ENCODE data around the gene UGT3A2. TPM values are rescaled to one million over a fixed set of nuclear protein-coding genes. Genes with fewer than 3 reads are reported as not detected.

Gene UGT3A2
- total RNA-seq, 1 donor from 2014 or later, result 10.8 TPM

- H3K9ac ChIP-seq, result no peak overlapping the region
- no peaks in the 10 kb centered on the region for H3K4me1 ChIP-seq
- no peaks in the 10 kb centered on the region for H3F3A ChIP-seq (ENCODE audit: low read depth)
- Mint-ChIP-seq H3K27me3 (ENCODE audit: insufficient read depth, low read depth) (peaks cover 2% of the 10 kb centered on the region), H3K9me3 (peaks cover 14% of the 10 kb centered on the region), H3K4me3 (no peak overlapping the region), H3K27ac (no peak overlapping the region), H3K4me1 (no peaks in the 10 kb centered on the region), H3K36me3 (no peaks in the 10 kb centered on the region)
- no peak overlapping the region for H2AFZ ChIP-seq (replicated peaks)
- no peaks in the 10 kb centered on the region for H4K20me1 ChIP-seq (ENCODE audit: low read depth)
- H3K27me3 ChIP-seq, result no peaks in the 10 kb centered on the region
- no peak overlapping the region for H3K27ac ChIP-seq
- no peaks in the 10 kb centered on the region for H3K36me3 ChIP-seq
- no peak overlapping the region for H3K4me3 ChIP-seq
- H3K79me2 ChIP-seq (ENCODE audit: low read depth), result no peaks in the 10 kb centered on the region
- no peaks in the 10 kb centered on the region for H3K9me3 ChIP-seq (ENCODE audit: low read depth)
- no peak overlapping the region for H3K4me2 ChIP-seq
- DNase-seq (ENCODE audit: low spot score), result no peak
- TF ChIP-seq EZH2 (IDR thresholded peaks at IDR 0.05) (no peak), EZH2phosphoT487 (IDR thresholded peaks at IDR 0.05) (no peak)
Observed at GRCh38 chr5:36006163-36006562, 60.5 kb downstream of the UGT3A2 start.

GRCh38 chr5:36001032-36001431 lies 65.7 kb downstream of the UGT3A2 start:
- Histone ChIP-seq H4K20me1 (ENCODE audit: low read depth) (no peaks in the 10 kb centered on the region), H3K79me2 (ENCODE audit: low read depth) (no peaks in the 10 kb centered on the region), H3K27ac (no peak overlapping the region), H3K4me3 (no peak overlapping the region), H2AFZ (replicated peaks) (no peak overlapping the region), H3K27me3 (no peaks in the 10 kb centered on the region), H3K9me3 (ENCODE audit: low read depth) (no peaks in the 10 kb centered on the region), H3K9ac (no peak overlapping the region), H3K36me3 (no peaks in the 10 kb centered on the region), H3K4me1 (no peaks in the 10 kb centered on the region), H3F3A (ENCODE audit: low read depth) (no peaks in the 10 kb centered on the region), H3K4me2 (no peak overlapping the region)
- H3K4me3 Mint-ChIP-seq, result no peak overlapping the region
- no peaks in the 10 kb centered on the region for H3K9me3 Mint-ChIP-seq
- H3K27me3 Mint-ChIP-seq (ENCODE audit: insufficient read depth, low read depth), result peaks cover 5% of the 10 kb centered on the region
- no peak overlapping the region for H3K27ac Mint-ChIP-seq
- no peak for DNase-seq (ENCODE audit: low spot score)
- H3K36me3 Mint-ChIP-seq, result no peaks in the 10 kb centered on the region
- no peaks in the 10 kb centered on the region for H3K4me1 Mint-ChIP-seq
- TF ChIP-seq EZH2 (IDR thresholded peaks at IDR 0.05) (no peak), EZH2phosphoT487 (IDR thresholded peaks at IDR 0.05) (no peak)
- TF ChIP-seq, protein P1, sequence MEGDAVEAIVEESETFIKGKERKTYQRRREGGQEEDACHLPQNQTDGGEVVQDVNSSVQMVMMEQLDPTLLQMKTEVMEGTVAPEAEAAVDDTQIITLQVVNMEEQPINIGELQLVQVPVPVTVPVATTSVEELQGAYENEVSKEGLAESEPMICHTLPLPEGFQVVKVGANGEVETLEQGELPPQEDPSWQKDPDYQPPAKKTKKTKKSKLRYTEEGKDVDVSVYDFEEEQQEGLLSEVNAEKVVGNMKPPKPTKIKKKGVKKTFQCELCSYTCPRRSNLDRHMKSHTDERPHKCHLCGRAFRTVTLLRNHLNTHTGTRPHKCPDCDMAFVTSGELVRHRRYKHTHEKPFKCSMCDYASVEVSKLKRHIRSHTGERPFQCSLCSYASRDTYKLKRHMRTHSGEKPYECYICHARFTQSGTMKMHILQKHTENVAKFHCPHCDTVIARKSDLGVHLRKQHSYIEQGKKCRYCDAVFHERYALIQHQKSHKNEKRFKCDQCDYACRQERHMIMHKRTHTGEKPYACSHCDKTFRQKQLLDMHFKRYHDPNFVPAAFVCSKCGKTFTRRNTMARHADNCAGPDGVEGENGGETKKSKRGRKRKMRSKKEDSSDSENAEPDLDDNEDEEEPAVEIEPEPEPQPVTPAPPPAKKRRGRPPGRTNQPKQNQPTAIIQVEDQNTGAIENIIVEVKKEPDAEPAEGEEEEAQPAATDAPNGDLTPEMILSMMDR (IDR thresholded peaks at IDR 0.05), result no peak

- H3K4me3 Mint-ChIP-seq, result no peak overlapping the region
- DNase-seq (ENCODE audit: low spot score), result no peak
- no peaks in the 10 kb centered on the region for H3K4me1 ChIP-seq
- no peak overlapping the region for H2AFZ ChIP-seq (replicated peaks)
- H3K27ac Mint-ChIP-seq, result no peak overlapping the region
- H3K4me1 Mint-ChIP-seq, result no peaks in the 10 kb centered on the region
- H3K36me3 Mint-ChIP-seq, result no peaks in the 10 kb centered on the region
- no peak overlapping the region for H3K9ac ChIP-seq
- no peak overlapping the region for H3K4me3 ChIP-seq
- H3K27me3 ChIP-seq, result no peaks in the 10 kb centered on the region
- H3K9me3 Mint-ChIP-seq, result no peaks in the 10 kb centered on the region
- TF ChIP-seq EZH2phosphoT487 (IDR thresholded peaks at IDR 0.05) (no peak), EZH2 (IDR thresholded peaks at IDR 0.05) (no peak)
- TF ChIP-seq, protein P1 (IDR thresholded peaks at IDR 0.05), result no peak
- H3K9me3 ChIP-seq (ENCODE audit: low read depth), result no peaks in the 10 kb centered on the region
- H4K20me1 ChIP-seq (ENCODE audit: low read depth), result no peaks in the 10 kb centered on the region
- peaks cover 10% of the 10 kb centered on the region for H3K27me3 Mint-ChIP-seq (ENCODE audit: insufficient read depth, low read depth)
- H3K79me2 ChIP-seq (ENCODE audit: low read depth), result no peaks in the 10 kb centered on the region
- no peaks in the 10 kb centered on the region for H3K36me3 ChIP-seq
- no peak overlapping the region for H3K4me2 ChIP-seq
- no peak overlapping the region for H3K27ac ChIP-seq
- H3F3A ChIP-seq (ENCODE audit: low read depth), result no peaks in the 10 kb centered on the region
Observed at GRCh38 chr5:35999547-35999946, 67.1 kb downstream of the UGT3A2 start.

DNA sequence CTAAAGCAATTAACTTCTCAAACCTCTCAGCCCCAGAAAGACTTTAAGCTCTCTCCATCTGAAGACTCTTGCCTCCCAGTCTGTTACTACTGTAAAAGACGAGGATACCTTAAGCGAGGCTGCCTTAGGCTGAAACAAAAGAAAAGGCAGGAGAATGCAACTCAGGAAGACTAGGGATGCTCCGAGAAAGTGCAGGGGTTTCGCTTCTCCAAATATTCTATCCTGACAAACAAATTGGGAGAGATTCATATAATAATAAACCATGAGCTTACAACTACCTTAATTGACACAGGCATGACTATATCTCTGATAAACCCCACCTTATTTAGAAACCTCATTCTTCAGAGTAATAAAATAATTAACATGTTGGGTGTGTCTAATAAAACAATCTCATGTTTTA lies 70.6 kb downstream of the UGT3A2 start:
- Histone ChIP-seq H3K79me2 (ENCODE audit: low read depth) (no peaks in the 10 kb centered on the region), H3K36me3 (no peaks in the 10 kb centered on the region), H3K27ac (no peak overlapping the region), H3K9ac (no peak overlapping the region), H3K9me3 (ENCODE audit: low read depth) (no peaks in the 10 kb centered on the region), H2AFZ (replicated peaks) (no peak overlapping the region), H3K4me3 (no peak overlapping the region), H3F3A (ENCODE audit: low read depth) (peaks cover 9% of the 10 kb centered on the region), H4K20me1 (ENCODE audit: low read depth) (no peaks in the 10 kb centered on the region), H3K4me2 (no peak overlapping the region), H3K4me1 (no peaks in the 10 kb centered on the region), H3K27me3 (no peaks in the 10 kb centered on the region)
- no peak for DNase-seq (ENCODE audit: low spot score)
- Mint-ChIP-seq H3K27ac (no peak overlapping the region), H3K27me3 (ENCODE audit: insufficient read depth, low read depth) (peaks cover 14% of the 10 kb centered on the region), H3K9me3 (peaks cover 3% of the 10 kb centered on the region), H3K36me3 (no peaks in the 10 kb centered on the region), H3K4me1 (peaks cover 3% of the 10 kb centered on the region), H3K4me3 (no peak overlapping the region)
- TF ChIP-seq, protein P1 (IDR thresholded peaks at IDR 0.05), result no peak
- TF ChIP-seq EZH2 (IDR thresholded peaks at IDR 0.05) (no peak), EZH2phosphoT487 (IDR thresholded peaks at IDR 0.05) (no peak)

All from neural progenitor cell (in vitro differentiated cells).